Measurements from ENCODE around the gene AKT1S1. TPM values are rescaled to one million over a fixed set of nuclear protein-coding genes. Genes with fewer than 3 reads are reported as not detected.

Gene AKT1S1
- total RNA-seq, 4 donors from 2014 or later = 2.6 to 26.7 (median 5.9) TPM

GRCh38 chr19:49916839-49917733 lies 39.9 kb upstream of the AKT1S1 start:
- Histone ChIP-seq H3K9me3 (no peaks in the 10 kb centered on the region), H3K27me3 (no peaks in the 10 kb centered on the region), H3K36me3 (no peaks in the 10 kb centered on the region), H3K27ac (no peak overlapping the region), H3K4me1 (peaks cover 0 to 7% of the 10 kb centered on the region in 2 donors), H3K4me3 (no peak overlapping the region)
- intact Hi-C loops (cut with DNase I; ENCODE audit: low total_unique reads) = no loop called here
- no peak for DNase-seq
- TF ChIP-seq POLR2A (IDR thresholded peaks at IDR 0.05) (no peak), CTCF (IDR thresholded peaks at IDR 0.05) (no peak)

DNA sequence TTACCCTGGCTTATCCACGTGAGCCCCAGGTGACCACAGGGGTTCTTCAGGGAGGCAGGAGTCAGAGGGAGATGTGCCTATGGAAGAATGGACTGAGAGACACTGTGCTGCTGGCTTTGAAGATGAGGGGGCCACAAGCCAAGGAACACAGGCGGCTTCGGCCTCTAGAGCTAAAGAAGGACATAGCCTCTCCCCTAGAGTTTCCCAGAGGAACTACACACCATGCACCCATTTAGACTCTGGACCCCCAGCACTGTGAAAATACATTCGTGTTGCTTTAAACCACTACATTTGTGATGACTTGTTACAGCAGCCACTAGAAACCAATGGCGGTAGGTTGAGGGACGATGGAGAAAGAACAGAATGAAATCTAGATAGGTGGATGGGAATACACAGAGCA lies 38.1 kb upstream of the AKT1S1 start:
- Histone ChIP-seq H3K27me3 (no peaks in the 10 kb centered on the region), H3K27ac (no peak overlapping the region), H3K9me3 (no peaks in the 10 kb centered on the region), H3K4me1 (peaks cover 4 to 7% of the 10 kb centered on the region in 2 donors), H3K4me3 (no peak overlapping the region), H3K36me3 (no peaks in the 10 kb centered on the region)
- DNase-seq = no peak
- TF ChIP-seq POLR2A (IDR thresholded peaks at IDR 0.05) (no peak), CTCF (IDR thresholded peaks at IDR 0.05) (no peak)
- intact Hi-C loops (cut with DNase I; ENCODE audit: low total_unique reads) = no loop called here

DNA sequence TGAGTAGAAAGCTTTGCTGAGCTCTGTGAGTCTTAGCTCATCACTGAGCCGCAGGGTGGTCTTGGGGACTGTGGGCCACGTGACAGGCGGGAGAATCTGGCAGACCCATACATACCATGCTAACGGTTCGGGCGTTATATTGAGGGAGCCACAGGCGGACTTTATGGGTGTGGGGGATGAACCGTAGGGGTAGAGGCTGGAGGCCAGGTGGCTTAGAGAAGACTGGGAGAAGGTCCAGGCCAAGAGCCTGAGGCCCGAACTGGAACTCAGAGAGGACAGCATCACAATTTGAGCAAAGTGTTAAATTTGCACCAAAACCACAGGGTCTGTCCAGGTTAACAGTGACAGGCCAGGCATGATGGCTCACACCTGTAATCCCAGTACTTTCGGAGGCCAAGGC lies 36.6 kb upstream of the AKT1S1 start:
- Histone ChIP-seq H3K27me3 (no peaks in the 10 kb centered on the region), H3K4me1 (peaks cover 4 to 7% of the 10 kb centered on the region in 2 donors), H3K9me3 (no peaks in the 10 kb centered on the region), H3K27ac (no peak overlapping the region), H3K36me3 (no peaks in the 10 kb centered on the region), H3K4me3 (no peak overlapping the region)
- DNase-seq = no peak
- intact Hi-C loops (cut with DNase I; ENCODE audit: low total_unique reads) = no loop called here
- TF ChIP-seq POLR2A (IDR thresholded peaks at IDR 0.05) = no peak
- no peak for TF ChIP-seq CTCF (IDR thresholded peaks at IDR 0.05)

DNA sequence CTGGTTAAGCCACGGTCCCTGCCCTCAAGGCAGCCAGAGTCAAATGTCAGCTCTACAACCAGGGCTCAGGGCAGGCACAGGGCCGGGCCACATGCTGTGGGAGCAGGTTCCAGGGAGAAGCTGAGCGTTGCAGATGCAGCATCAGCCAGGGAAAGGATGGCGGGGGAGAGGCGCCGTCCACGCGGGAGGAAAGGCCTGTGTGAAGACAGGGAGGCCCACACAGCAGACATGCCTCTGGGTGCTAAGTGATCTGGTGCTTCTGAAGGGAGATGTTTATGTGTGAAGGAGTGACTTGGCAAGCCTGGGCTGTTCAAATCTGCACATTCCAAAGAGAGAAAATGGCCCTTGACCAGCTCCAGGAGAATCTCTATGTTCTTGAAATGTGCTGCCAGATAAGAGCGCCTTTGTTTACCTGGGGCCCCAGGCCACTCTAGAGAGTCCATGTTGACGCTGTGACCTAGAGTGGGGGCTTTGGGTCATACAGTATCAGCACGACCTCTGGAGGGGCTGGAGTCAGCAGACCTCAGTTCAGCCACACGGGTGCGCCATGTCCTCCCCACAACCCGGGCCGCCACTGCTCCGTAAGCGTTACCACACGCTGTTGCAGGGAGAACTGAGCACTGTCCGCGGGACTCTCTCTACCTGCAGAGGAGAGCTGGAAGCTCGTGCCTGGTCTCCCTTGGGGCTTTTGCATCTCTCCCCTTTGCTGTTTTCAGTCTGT lies 36.0 kb upstream of the AKT1S1 start:
- DNase-seq = no peak
- no peak overlapping the region for H3K4me3 ChIP-seq
- no peaks in the 10 kb centered on the region for H3K36me3 ChIP-seq
- H3K9me3 ChIP-seq = no peaks in the 10 kb centered on the region
- peaks cover 4 to 7% of the 10 kb centered on the region in 2 donors for H3K4me1 ChIP-seq
- peak overlapping the region; percentile 31 to 41 for H3K27ac ChIP-seq
- H3K27me3 ChIP-seq = no peaks in the 10 kb centered on the region
- TF ChIP-seq CTCF (IDR thresholded peaks at IDR 0.05) (peak in 1 of 4 experiments; percentile 12), POLR2A (IDR thresholded peaks at IDR 0.05) (no peak)
- intact Hi-C loops (cut with DNase I; ENCODE audit: low total_unique reads) = no loop called here
